Stimulated activated effector memory CD8-positive, alpha-beta T cell treated with anti-CD3 and anti-CD28 coated beads, Interleukin-12 subunit alpha, Interleukin-12 subunit beta, amount 100 ng/mL, for 72 hours (primary cell): Measurements from ENCODE around the gene DNAL4.
A peak's percentile ranks its signal among the peaks of the same experiment; 100 is the strongest.

ENCODE experiments used
- ATAC-seq: fragments of 150-1000 bp; cut with Tn5 transposase; 2 replicates; pipeline ENCODE4 v1.10.0; 2021
- DNase-seq, 2 donors: peaks; one replicate each; pipeline ENCODE4 v3.0.0; 2021 to 2022; ENCODE audit warnings: low spot score in 2 of 2
- H3K27ac Mint-ChIP-seq: one replicate; pipeline ENCODE4 v1.8.0; 2022; ENCODE audit warnings: mild to moderate bottlenecking, mixed read lengths
- H3K36me3 Mint-ChIP-seq: one replicate; pipeline ENCODE4 v1.8.0; 2022; ENCODE audit warnings: mild to moderate bottlenecking, mixed read lengths
- H3K4me1 Mint-ChIP-seq: one replicate; pipeline ENCODE4 v1.8.0; 2022; ENCODE audit warnings: mixed read lengths
- H3K4me3 Mint-ChIP-seq: one replicate; pipeline ENCODE4 v1.8.0; 2022; ENCODE audit warnings: mild to moderate bottlenecking, mixed read lengths
- H3K9me3 Mint-ChIP-seq: one replicate; pipeline ENCODE4 v1.8.0; 2022; ENCODE audit warnings: mixed read lengths

Gene DNAL4

GRCh38 chr22:38830845-38831108 lies 36.8 kb upstream of the DNAL4 start:
- no peak for ATAC-seq
- DNase-seq: no peak
- Mint-ChIP-seq H3K9me3 (no peaks in the 10 kb centered on the region), H3K4me1 (no peaks in the 10 kb centered on the region), H3K36me3 (no peaks in the 10 kb centered on the region), H3K4me3 (no peak overlapping the region), H3K27ac (no peak overlapping the region)

GRCh38 chr22:38830026-38830844 lies 36.3 kb upstream of the DNAL4 start:
- H3K27ac Mint-ChIP-seq: no peak overlapping the region
- ATAC-seq: no peak
- no peaks in the 10 kb centered on the region for H3K4me1 Mint-ChIP-seq
- no peaks in the 10 kb centered on the region for H3K9me3 Mint-ChIP-seq
- H3K36me3 Mint-ChIP-seq: no peaks in the 10 kb centered on the region
- H3K4me3 Mint-ChIP-seq: no peak overlapping the region
- no peak for DNase-seq

- DNase-seq (no peak), ATAC-seq (no peak)
- Mint-ChIP-seq H3K9me3 (no peaks in the 10 kb centered on the region), H3K36me3 (no peaks in the 10 kb centered on the region), H3K4me3 (no peak overlapping the region), H3K27ac (no peak overlapping the region), H3K4me1 (no peaks in the 10 kb centered on the region)
These were observed 35.5 kb upstream of the DNAL4 start for GRCh38 chr22:38829485-38829884.

- no peaks in the 10 kb centered on the region for H3K4me1 Mint-ChIP-seq
- H3K9me3 Mint-ChIP-seq: no peaks in the 10 kb centered on the region
- no peaks in the 10 kb centered on the region for H3K36me3 Mint-ChIP-seq
- no peak for DNase-seq
- no peak overlapping the region for H3K27ac Mint-ChIP-seq
- no peak for ATAC-seq
- no peak overlapping the region for H3K4me3 Mint-ChIP-seq
These were observed 34.8 kb upstream of the DNAL4 start for GRCh38 chr22:38828616-38829205.

GRCh38 chr22:38828191-38828590 lies 34.2 kb upstream of the DNAL4 start:
- no peaks in the 10 kb centered on the region for H3K9me3 Mint-ChIP-seq
- H3K4me3 Mint-ChIP-seq: no peak overlapping the region
- no peak for DNase-seq
- ATAC-seq: no peak
- H3K27ac Mint-ChIP-seq: no peak overlapping the region
- no peaks in the 10 kb centered on the region for H3K4me1 Mint-ChIP-seq
- no peaks in the 10 kb centered on the region for H3K36me3 Mint-ChIP-seq

- Mint-ChIP-seq H3K4me1 (no peaks in the 10 kb centered on the region), H3K36me3 (no peaks in the 10 kb centered on the region), H3K9me3 (no peaks in the 10 kb centered on the region), H3K27ac (no peak overlapping the region), H3K4me3 (no peak overlapping the region)
- ATAC-seq (no peak), DNase-seq (no peak)
These were observed 33.6 kb upstream of the DNAL4 start for GRCh38 chr22:38827510-38827909.

- no peak for DNase-seq
- H3K9me3 Mint-ChIP-seq: no peaks in the 10 kb centered on the region
- H3K36me3 Mint-ChIP-seq: no peaks in the 10 kb centered on the region
- ATAC-seq: no peak
- H3K4me3 Mint-ChIP-seq: no peak overlapping the region
- H3K27ac Mint-ChIP-seq: no peak overlapping the region
- H3K4me1 Mint-ChIP-seq: no peaks in the 10 kb centered on the region
These were observed 32.9 kb upstream of the DNAL4 start for GRCh38 chr22:38826801-38827200.

- H3K27ac Mint-ChIP-seq: no peak overlapping the region
- H3K36me3 Mint-ChIP-seq: no peaks in the 10 kb centered on the region
These were observed 32.4 kb upstream of the DNAL4 start for GRCh38 chr22:38826386-38826785.

GRCh38 chr22:38824585-38824984 lies 30.6 kb upstream of the DNAL4 start:
- H3K4me3 Mint-ChIP-seq: no peak overlapping the region

More at GRCh38 chr22:38826386-38826785, 32.4 kb upstream of the DNAL4 start:
- ATAC-seq (no peak), DNase-seq (no peak)
- no peaks in the 10 kb centered on the region for H3K9me3 Mint-ChIP-seq
- H3K4me3 Mint-ChIP-seq: no peak overlapping the region
- no peaks in the 10 kb centered on the region for H3K4me1 Mint-ChIP-seq

GRCh38 chr22:38823637-38824036 lies 29.7 kb upstream of the DNAL4 start:
- H3K27ac Mint-ChIP-seq: no peak overlapping the region
- H3K4me3 Mint-ChIP-seq: no peak overlapping the region
- ATAC-seq: no peak
- no peak for DNase-seq
- H3K9me3 Mint-ChIP-seq: no peaks in the 10 kb centered on the region
- H3K4me1 Mint-ChIP-seq: no peaks in the 10 kb centered on the region
- H3K36me3 Mint-ChIP-seq: no peaks in the 10 kb centered on the region

More at GRCh38 chr22:38824585-38824984, 30.6 kb upstream of the DNAL4 start:
- H3K4me1 Mint-ChIP-seq: no peaks in the 10 kb centered on the region
- no peaks in the 10 kb centered on the region for H3K9me3 Mint-ChIP-seq
- no peaks in the 10 kb centered on the region for H3K36me3 Mint-ChIP-seq
- ATAC-seq: peak; percentile 69
- DNase-seq: peak; percentile 38 to 63
- H3K27ac Mint-ChIP-seq: no peak overlapping the region

GRCh38 chr22:38823076-38823475 lies 29.1 kb upstream of the DNAL4 start:
- H3K36me3 Mint-ChIP-seq: no peaks in the 10 kb centered on the region
- H3K4me1 Mint-ChIP-seq: no peaks in the 10 kb centered on the region
- ATAC-seq: no peak
- no peak for DNase-seq
- no peak overlapping the region for H3K27ac Mint-ChIP-seq
- H3K4me3 Mint-ChIP-seq: no peak overlapping the region
- no peaks in the 10 kb centered on the region for H3K9me3 Mint-ChIP-seq

- Mint-ChIP-seq H3K9me3 (no peaks in the 10 kb centered on the region), H3K36me3 (no peaks in the 10 kb centered on the region), H3K4me1 (no peaks in the 10 kb centered on the region), H3K4me3 (no peak overlapping the region), H3K27ac (no peak overlapping the region)
- ATAC-seq: no peak
- no peak for DNase-seq
These were observed 26.1 kb upstream of the DNAL4 start for GRCh38 chr22:38820020-38820419.

GRCh38 chr22:38819387-38819940 lies 25.5 kb upstream of the DNAL4 start:
- no peaks in the 10 kb centered on the region for H3K9me3 Mint-ChIP-seq
- no peaks in the 10 kb centered on the region for H3K36me3 Mint-ChIP-seq
- ATAC-seq (peak; percentile 7), DNase-seq (no peak)
- H3K27ac Mint-ChIP-seq: no peak overlapping the region
- no peaks in the 10 kb centered on the region for H3K4me1 Mint-ChIP-seq
- no peak overlapping the region for H3K4me3 Mint-ChIP-seq

GRCh38 chr22:38817196-38817595 lies 23.3 kb upstream of the DNAL4 start:
- no peak overlapping the region for H3K27ac Mint-ChIP-seq
- no peak for ATAC-seq
- no peak for DNase-seq
- H3K9me3 Mint-ChIP-seq: no peaks in the 10 kb centered on the region
- no peak overlapping the region for H3K4me3 Mint-ChIP-seq
- no peaks in the 10 kb centered on the region for H3K36me3 Mint-ChIP-seq
- no peaks in the 10 kb centered on the region for H3K4me1 Mint-ChIP-seq

- DNase-seq: no peak
- Mint-ChIP-seq H3K36me3 (no peaks in the 10 kb centered on the region), H3K27ac (no peak overlapping the region), H3K4me1 (no peaks in the 10 kb centered on the region), H3K4me3 (no peak overlapping the region), H3K9me3 (no peaks in the 10 kb centered on the region)
- ATAC-seq: no peak
These were observed 21.9 kb upstream of the DNAL4 start for GRCh38 chr22:38815842-38816241.

GRCh38 chr22:38811241-38811640 lies 17.3 kb upstream of the DNAL4 start:
- Mint-ChIP-seq H3K4me1 (no peaks in the 10 kb centered on the region), H3K4me3 (no peak overlapping the region)
- ATAC-seq: no peak

More at GRCh38 chr22:38811241-38811640, 17.3 kb upstream of the DNAL4 start:
- Mint-ChIP-seq H3K9me3 (peaks cover 4% of the 10 kb centered on the region), H3K27ac (no peak overlapping the region), H3K36me3 (no peaks in the 10 kb centered on the region)
- DNase-seq: no peak
